Measurements from ENCODE around the gene RETREG2.

DNA sequence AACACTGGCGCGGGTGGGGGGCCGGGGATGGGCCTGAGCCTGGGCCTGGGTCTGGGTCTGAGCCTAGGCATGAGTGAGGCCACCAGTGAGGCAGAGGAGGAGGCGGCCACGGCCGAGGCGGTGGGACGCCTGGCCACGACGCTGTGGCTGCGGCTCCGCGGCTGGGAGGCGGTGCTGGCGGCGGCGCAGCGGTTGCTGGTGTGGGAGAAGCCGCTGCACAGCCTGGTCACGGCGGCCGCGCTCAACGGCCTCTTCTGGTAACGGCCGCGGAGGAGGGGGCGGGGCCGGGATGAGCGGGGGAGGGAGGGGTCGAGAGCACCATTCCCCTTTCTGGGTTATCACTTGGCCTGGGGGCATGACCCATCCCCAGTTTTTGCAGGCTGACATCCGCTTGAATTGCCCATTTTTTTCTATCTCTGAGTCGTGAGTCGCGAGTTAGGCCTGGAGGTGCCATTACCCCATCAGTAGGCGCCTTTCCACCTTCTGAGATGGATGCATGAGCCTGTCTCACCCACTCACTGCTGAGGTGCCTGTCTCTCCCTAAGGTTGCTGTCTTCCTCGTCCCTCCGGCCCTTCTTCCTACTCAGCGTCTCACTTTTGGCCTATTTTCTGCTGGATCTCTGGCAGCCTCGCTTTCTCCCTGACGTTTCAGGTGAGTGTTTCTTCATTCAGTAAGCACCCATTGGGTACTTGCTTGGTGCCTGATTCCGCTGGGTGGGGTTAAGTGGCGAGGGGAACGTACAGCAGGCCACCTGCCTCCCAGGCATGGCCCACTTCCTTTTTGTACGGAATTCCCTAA is 501 bp downstream of the RETREG2 start:
- no peak for TF ChIP-seq CBX5 (IDR thresholded peaks at IDR 0.05; ENCODE audit: low read depth, low read length)
- TF ChIP-seq, protein P1, sequence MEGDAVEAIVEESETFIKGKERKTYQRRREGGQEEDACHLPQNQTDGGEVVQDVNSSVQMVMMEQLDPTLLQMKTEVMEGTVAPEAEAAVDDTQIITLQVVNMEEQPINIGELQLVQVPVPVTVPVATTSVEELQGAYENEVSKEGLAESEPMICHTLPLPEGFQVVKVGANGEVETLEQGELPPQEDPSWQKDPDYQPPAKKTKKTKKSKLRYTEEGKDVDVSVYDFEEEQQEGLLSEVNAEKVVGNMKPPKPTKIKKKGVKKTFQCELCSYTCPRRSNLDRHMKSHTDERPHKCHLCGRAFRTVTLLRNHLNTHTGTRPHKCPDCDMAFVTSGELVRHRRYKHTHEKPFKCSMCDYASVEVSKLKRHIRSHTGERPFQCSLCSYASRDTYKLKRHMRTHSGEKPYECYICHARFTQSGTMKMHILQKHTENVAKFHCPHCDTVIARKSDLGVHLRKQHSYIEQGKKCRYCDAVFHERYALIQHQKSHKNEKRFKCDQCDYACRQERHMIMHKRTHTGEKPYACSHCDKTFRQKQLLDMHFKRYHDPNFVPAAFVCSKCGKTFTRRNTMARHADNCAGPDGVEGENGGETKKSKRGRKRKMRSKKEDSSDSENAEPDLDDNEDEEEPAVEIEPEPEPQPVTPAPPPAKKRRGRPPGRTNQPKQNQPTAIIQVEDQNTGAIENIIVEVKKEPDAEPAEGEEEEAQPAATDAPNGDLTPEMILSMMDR (IDR thresholded peaks at IDR 0.05; ENCODE audit: control extremely low read depth in 1 of 3, insufficient read depth in 1 of 3, low read depth in 1 of 3, low read length in 3 of 3): no peak
- TF ChIP-seq POLR2A (IDR thresholded peaks at IDR 0.05; ENCODE audit: control extremely low read depth in 1 of 2, low read depth in 2 of 2, low read length in 2 of 2): no peak
- no peak for TF ChIP-seq MAX (IDR thresholded peaks at IDR 0.05)
- TF ChIP-seq TCF12 (IDR thresholded peaks at IDR 0.05; ENCODE audit: low read depth, low read length): no peak
- no peak for TF ChIP-seq SP1 (IDR thresholded peaks at IDR 0.05; ENCODE audit: low read depth, low read length)
- no peak for TF ChIP-seq TEAD4 (IDR thresholded peaks at IDR 0.05; ENCODE audit: low read depth, low read length)
- no peak for TF ChIP-seq SUZ12 (IDR thresholded peaks at IDR 0.05; ENCODE audit: low read length)
- TF ChIP-seq EGR1 (IDR thresholded peaks at IDR 0.05; ENCODE audit: borderline replicate concordance, low read depth, low read length): no peak
- TF ChIP-seq POLR2AphosphoS5 (IDR thresholded peaks at IDR 0.05; ENCODE audit: low read depth, low read length): no peak
- no peak for TF ChIP-seq EZH2 (IDR thresholded peaks at IDR 0.05; ENCODE audit: low read depth, low read length, severe bottlenecking)
- TF ChIP-seq GABPA (IDR thresholded peaks at IDR 0.05; ENCODE audit: borderline replicate concordance, insufficient read depth, low read length): no peak

All from H1 (cell line).